B cell (primary cell): ENCODE results near the gene PDXK.

ENCODE experiments used
- CTCF ChIP-seq: fragments of 200-600 bp; IDR thresholded peaks from one replicate; pipeline ENCODE4 v1.8.0; 2022; ENCODE audit warnings: antibody characterized with exemption, mild to moderate bottlenecking
- EZH2 ChIP-seq: IDR thresholded peaks from 2 replicates; pipeline ENCODE4 v1.6.1; 2012; ENCODE audit warnings: borderline replicate concordance, low read depth, mild to moderate bottlenecking, moderate library complexity, low read length; ENCODE audit not compliant: insufficient read depth, poor library complexity, severe bottlenecking

DNA sequence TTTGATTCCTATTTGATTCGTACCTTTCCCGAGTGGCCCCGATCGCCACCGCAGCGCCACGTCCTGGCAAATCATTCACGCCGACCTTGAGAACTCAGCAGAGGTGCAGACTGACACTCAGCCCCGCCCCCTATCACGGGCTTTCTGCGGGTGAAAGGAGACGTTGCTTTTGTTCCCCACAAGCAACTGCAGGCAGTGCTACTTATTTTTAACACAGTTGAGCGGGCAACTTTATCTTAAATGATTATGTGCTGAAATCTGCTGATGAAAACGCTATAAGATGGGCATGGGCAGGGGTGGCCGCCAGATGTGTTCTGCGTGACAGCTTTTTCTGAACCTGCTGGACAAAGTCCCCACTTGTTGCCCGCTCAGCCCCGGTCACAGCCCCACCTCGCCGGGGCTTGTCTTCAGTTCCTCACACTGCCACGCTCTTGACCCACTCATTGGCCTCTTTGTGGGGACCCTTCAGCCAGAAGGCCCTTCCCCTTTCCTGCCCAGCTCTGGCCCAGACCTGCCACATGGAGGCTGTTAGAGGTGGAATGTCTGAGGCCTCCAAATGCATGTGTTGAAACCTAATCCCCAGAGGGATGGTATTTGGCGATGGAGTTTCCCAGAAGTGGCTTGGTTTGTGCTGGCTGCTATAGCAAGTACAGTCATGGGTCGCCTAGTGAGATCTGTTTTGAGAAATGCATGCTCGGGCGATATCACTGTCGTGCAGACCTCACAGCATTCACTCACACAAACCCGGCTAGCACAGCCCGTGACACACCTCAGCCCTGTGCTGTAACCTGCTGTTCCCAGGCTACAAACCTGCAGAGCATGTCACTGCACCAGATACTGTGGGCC lies 15.7 kb upstream of the PDXK start:
- TF ChIP-seq CTCF (no peak), EZH2 (no peak)
